ENCODE data around the gene DDI2. TPM values are rescaled to one million over a fixed set of nuclear protein-coding genes. Genes with fewer than 3 reads are reported as not detected.

The DDI2 gene
- total RNA-seq, 1 donor from 2014 or later: 23.3 TPM

GRCh38 chr1:15676688-15677661, 59.7 kb downstream of the DDI2 start:
- Mint-ChIP-seq H3K4me1 (no peaks in the 10 kb centered on the region), H3K9me3 (peaks cover 4% of the 10 kb centered on the region), H3K4me3 (no peak overlapping the region), H3K27me3 (ENCODE audit: insufficient read depth, low read depth) (peaks cover 7% of the 10 kb centered on the region), H3K36me3 (no peaks in the 10 kb centered on the region), H3K27ac (no peak overlapping the region)
- Histone ChIP-seq H3K79me2 (ENCODE audit: low read depth) (no peaks in the 10 kb centered on the region), H3K9me3 (ENCODE audit: low read depth) (no peaks in the 10 kb centered on the region), H2AFZ (replicated peaks) (no peak overlapping the region), H3K27me3 (no peaks in the 10 kb centered on the region), H3K4me3 (no peak overlapping the region), H3K4me2 (no peak overlapping the region), H4K20me1 (ENCODE audit: low read depth) (no peaks in the 10 kb centered on the region), H3K9ac (no peak overlapping the region), H3K27ac (no peak overlapping the region), H3K36me3 (no peaks in the 10 kb centered on the region), H3K4me1 (no peaks in the 10 kb centered on the region), H3F3A (ENCODE audit: low read depth) (no peaks in the 10 kb centered on the region)
- no peak for TF ChIP-seq EZH2phosphoT487 (IDR thresholded peaks at IDR 0.05)
- no peak for TF ChIP-seq EZH2 (IDR thresholded peaks at IDR 0.05)
- TF ChIP-seq, protein P1, sequence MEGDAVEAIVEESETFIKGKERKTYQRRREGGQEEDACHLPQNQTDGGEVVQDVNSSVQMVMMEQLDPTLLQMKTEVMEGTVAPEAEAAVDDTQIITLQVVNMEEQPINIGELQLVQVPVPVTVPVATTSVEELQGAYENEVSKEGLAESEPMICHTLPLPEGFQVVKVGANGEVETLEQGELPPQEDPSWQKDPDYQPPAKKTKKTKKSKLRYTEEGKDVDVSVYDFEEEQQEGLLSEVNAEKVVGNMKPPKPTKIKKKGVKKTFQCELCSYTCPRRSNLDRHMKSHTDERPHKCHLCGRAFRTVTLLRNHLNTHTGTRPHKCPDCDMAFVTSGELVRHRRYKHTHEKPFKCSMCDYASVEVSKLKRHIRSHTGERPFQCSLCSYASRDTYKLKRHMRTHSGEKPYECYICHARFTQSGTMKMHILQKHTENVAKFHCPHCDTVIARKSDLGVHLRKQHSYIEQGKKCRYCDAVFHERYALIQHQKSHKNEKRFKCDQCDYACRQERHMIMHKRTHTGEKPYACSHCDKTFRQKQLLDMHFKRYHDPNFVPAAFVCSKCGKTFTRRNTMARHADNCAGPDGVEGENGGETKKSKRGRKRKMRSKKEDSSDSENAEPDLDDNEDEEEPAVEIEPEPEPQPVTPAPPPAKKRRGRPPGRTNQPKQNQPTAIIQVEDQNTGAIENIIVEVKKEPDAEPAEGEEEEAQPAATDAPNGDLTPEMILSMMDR (IDR thresholded peaks at IDR 0.05): no peak
- DNase-seq (ENCODE audit: low spot score): no peak

DNA sequence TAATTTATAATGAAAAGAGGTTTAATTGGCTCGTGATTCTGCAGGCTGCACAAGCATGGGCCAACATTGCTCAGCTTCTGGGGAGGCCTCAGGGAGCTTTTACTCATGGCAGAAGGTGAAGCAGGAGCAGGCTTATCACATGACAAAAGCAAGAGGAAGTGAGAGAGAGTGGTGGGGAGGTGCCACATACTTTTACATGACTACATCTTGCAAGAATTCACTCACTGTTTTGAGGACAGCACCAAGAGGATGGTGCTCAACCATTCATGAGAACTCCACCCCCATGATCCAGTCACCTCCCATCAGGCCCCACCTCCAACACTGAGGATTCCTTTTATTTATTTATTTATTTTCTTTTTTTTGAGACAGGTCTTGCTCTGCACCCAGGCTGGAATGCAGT, 61.3 kb downstream of the DDI2 start:
- Histone ChIP-seq H3K36me3 (no peaks in the 10 kb centered on the region), H3K4me2 (no peak overlapping the region), H4K20me1 (ENCODE audit: low read depth) (no peaks in the 10 kb centered on the region), H3K9me3 (ENCODE audit: low read depth) (no peaks in the 10 kb centered on the region), H3K9ac (no peak overlapping the region), H3K27ac (no peak overlapping the region), H3K79me2 (ENCODE audit: low read depth) (no peaks in the 10 kb centered on the region), H3K4me3 (no peak overlapping the region), H3K27me3 (no peaks in the 10 kb centered on the region), H3F3A (ENCODE audit: low read depth) (no peaks in the 10 kb centered on the region), H3K4me1 (peaks cover under 1% of the 10 kb centered on the region), H2AFZ (replicated peaks) (no peak overlapping the region)
- H3K36me3 Mint-ChIP-seq: no peaks in the 10 kb centered on the region
- no peak for TF ChIP-seq EZH2phosphoT487 (IDR thresholded peaks at IDR 0.05)
- TF ChIP-seq EZH2 (IDR thresholded peaks at IDR 0.05): no peak
- TF ChIP-seq, protein P1 (IDR thresholded peaks at IDR 0.05): no peak
- no peak overlapping the region for H3K4me3 Mint-ChIP-seq
- H3K4me1 Mint-ChIP-seq: peaks cover 5% of the 10 kb centered on the region
- peaks cover 4% of the 10 kb centered on the region for H3K9me3 Mint-ChIP-seq
- no peak overlapping the region for H3K27ac Mint-ChIP-seq
- H3K27me3 Mint-ChIP-seq (ENCODE audit: insufficient read depth, low read depth): peaks cover 6% of the 10 kb centered on the region
- no peak for DNase-seq (ENCODE audit: low spot score)

DNA sequence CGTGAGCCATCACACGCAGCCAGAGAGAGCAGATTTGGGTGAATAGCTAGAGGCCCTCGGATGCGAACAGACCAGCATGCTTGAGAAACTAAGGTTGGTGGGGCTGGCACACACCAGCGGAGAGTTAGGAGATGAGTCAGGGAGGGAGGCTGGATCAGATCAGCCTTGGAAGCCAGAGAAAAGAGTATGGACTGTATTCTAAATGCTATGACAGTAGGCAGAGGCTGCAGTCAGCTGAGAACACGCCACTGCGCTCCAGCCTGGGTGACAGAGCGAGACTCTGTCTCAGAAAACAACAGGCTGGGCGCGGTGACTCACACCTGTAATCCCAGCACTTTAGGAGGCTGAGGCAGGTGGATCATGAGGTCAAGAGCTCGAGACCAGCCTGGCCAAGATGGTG, 62.9 kb downstream of the DDI2 start:
- Histone ChIP-seq H3K4me3 (no peak overlapping the region), H3K27ac (no peak overlapping the region), H4K20me1 (ENCODE audit: low read depth) (peaks cover 2% of the 10 kb centered on the region), H3K9ac (no peak overlapping the region), H3K36me3 (no peaks in the 10 kb centered on the region), H3F3A (ENCODE audit: low read depth) (no peaks in the 10 kb centered on the region), H3K4me2 (no peak overlapping the region), H3K27me3 (no peaks in the 10 kb centered on the region), H3K9me3 (ENCODE audit: low read depth) (no peaks in the 10 kb centered on the region), H3K4me1 (peaks cover 5% of the 10 kb centered on the region), H2AFZ (replicated peaks) (no peak overlapping the region), H3K79me2 (ENCODE audit: low read depth) (peaks cover 12% of the 10 kb centered on the region)
- Mint-ChIP-seq H3K27me3 (ENCODE audit: insufficient read depth, low read depth) (peaks cover 6% of the 10 kb centered on the region), H3K27ac (no peak overlapping the region), H3K4me1 (peaks cover 7% of the 10 kb centered on the region), H3K4me3 (no peak overlapping the region), H3K36me3 (peaks cover 2% of the 10 kb centered on the region), H3K9me3 (peaks cover 4% of the 10 kb centered on the region)
- no peak for DNase-seq (ENCODE audit: low spot score)
- no peak for TF ChIP-seq EZH2 (IDR thresholded peaks at IDR 0.05)
- TF ChIP-seq EZH2phosphoT487 (IDR thresholded peaks at IDR 0.05): no peak
- TF ChIP-seq, protein P1 (IDR thresholded peaks at IDR 0.05): no peak
